ENCODE results near the gene NWD2.
A peak's percentile ranks its signal among the peaks of the same experiment; 100 is the strongest.

Gene NWD2

DNA sequence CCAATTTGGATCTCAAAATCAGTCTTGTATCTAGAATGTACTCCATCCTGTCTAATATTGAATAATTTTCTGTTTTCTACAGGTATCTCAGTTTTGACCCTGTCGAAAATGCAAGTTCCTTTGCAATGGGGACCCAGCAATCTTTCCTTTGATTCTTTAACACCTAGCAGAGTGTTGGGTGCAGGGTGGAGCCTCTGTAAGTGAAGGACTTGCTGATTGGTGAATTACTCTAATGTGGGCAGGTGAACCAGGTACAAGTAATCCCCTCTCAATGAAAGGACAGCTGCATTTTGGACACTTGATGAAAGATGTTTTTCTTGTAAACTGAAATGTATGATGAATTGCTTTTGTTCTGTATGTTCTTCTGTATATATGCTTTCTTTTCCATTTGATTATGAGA, 54.9 kb downstream of the NWD2 start:
- no peak for DNase-seq

GRCh38 chr4:37304612-37305011, 60.1 kb downstream of the NWD2 start:
- DNase-seq = no peak

DNA sequence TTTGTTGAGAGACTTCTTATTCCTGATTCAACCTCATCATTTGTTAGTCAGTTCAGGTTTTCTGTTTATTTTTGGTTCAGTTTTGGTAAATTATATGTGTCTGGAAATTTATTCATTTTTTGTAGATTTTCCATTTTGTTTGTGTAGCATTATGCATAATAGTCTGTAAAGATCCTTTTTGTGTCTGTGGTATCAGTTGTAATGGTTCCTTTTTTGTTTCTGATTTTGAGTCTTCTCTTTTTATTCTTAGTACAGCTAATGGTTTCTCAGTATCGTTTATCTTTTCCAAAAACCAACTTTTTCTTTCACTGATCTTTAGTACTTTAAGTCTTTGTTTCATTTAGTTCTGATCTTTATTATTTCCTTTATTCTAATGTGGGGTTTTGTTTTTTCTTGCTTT, 61.4 kb downstream of the NWD2 start:
- DNase-seq = no peak

DNA sequence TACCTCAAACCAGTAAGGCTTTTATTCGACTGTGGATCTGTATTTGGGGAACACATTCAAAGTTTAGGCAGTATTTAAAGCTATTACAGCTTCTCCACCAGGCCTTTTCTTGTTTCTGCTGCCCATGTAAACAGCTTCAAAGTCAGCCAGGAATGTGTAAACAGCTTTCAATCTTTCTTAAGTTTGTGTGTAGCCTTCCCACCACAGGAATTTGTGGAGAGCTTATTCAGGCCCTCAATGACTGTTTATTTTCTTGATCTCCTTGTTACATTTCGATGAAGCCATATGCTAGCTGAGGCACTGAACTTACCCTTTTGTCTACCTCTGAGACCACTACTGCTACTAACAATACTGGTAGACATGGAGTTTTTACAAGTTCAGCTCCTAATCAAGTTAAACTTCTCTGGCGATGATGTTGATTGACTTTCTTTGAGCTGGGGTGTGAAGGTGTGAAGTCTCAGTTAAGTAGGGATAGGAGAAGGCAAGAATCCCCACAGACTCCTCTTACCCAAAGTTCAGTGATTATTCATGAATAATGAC, 72.6 kb downstream of the NWD2 start:
- DNase-seq = no peak

DNA sequence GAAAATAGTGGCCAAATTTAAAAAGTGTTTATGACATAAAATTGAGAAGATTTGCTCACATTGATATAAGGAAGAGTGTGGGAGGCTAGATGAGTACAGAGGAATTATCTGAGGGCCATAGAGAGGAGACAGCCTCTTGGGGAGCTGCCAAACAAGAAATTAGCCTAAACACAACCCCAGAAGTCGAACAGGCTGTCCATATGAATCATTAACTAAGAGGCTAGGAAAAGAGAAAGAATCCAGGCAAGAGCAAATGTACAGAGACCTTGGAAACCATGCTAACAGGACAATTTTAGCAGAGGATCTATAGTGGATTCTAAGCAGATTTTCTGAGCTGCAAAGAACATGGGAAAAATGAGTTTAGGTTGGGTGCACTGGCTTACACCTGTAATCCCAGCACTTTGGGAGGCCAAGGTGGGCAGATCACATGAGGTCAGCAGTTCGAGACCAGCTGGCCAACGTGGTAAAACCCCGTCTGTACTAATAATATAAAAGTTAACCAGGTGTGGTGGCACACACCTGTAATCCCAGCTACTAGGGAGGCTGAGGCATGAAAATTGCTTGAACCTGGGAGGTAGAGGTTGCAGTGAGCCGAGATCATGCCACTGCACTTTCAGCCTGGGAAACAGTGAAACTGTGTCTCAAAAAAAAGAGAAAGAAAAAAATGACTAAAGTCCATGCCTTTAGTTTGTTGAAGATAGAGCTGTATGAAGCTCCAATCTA, 76.1 kb downstream of the NWD2 start:
- DNase-seq = no peak

- no peak for DNase-seq
Observed at GRCh38 chr4:37322122-37322521, 77.6 kb downstream of the NWD2 start.

DNA sequence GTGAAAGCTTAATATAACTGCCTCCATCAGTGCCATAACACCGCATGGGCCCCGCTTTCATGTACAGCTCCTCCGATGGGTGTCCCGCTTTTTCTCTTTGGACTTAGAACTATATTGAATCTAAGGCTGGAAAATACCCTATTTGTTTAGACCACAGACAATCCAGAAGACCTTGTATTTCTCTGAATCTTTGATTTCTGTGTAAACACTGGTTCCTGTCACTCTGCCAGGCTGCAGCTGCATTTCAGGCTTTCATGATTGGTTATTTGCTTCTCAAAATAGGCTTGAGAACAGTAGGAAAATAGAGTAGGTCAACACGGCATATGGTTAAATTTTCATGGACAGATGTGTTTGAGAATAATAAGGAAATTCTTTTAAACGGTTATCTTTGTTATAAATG, 80.0 kb downstream of the NWD2 start:
- DNase-seq = no peak

DNA sequence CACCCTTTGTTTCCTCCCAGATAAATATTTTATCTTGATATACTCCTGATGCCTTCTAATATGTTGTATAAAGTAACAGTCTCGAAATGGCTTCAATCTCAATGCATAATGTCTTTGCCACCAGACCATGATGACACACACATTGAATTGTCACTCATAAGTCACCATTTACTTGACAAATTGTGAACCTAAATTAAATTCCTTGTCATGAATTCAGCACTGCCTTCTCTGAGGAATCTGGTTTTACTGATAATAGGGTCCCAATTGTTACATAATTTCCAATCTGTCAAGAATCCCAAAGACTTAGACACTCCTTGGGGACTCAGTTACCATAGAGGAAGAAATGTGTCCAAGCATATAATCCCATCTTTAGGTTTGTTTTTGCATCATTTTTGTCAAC, 82.3 kb downstream of the NWD2 start:
- DNase-seq = no peak

GRCh38 chr4:37338972-37339371, 94.4 kb downstream of the NWD2 start:
- no peak for DNase-seq

DNA sequence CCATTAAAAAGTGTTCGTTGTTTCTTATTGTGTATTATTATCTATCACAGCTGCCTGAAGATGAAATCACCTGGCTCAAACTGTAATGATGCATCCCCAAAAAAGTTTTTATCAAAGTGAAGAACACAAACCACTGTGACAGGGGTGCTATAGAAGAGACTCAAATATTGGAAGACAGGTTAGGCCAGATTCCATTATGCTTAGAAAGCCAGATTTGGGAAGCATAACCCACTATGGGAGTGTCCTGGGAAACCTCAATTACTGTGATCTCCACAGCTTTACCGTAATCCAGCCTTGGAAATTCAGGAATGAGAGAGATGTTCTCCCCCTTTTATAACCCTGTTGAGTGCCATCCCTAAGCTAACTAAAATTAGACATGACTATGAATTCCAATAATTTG, 114.2 kb downstream of the NWD2 start:
- DNase-seq = no peak

DNA sequence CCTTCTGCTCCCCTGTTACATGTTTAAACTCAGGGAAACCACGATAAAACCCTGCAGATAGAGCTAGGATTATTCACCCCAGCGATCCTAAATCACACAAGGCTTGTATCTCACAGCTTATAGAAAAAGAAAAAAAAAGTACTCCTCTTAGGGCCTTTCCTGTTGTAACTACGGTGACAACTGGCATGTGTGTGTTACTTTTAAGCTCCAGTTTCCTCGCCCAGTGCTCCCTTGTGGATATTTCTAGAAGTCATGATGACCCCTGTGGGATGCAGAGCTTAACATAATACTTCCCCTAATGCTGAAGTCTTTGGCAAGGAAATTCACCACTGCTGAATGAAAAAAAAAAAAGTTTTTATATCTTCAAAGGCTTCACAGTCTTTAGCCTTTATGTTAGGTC, 114.7 kb downstream of the NWD2 start:
- no peak for DNase-seq

GRCh38 chr4:37365888-37366287, 121.3 kb downstream of the NWD2 start:
- no peak for DNase-seq

- DNase-seq = no peak
Observed at GRCh38 chr4:37367901-37368300, 123.4 kb downstream of the NWD2 start.

GRCh38 chr4:37370052-37370451, 125.5 kb downstream of the NWD2 start:
- DNase-seq = no peak

DNA sequence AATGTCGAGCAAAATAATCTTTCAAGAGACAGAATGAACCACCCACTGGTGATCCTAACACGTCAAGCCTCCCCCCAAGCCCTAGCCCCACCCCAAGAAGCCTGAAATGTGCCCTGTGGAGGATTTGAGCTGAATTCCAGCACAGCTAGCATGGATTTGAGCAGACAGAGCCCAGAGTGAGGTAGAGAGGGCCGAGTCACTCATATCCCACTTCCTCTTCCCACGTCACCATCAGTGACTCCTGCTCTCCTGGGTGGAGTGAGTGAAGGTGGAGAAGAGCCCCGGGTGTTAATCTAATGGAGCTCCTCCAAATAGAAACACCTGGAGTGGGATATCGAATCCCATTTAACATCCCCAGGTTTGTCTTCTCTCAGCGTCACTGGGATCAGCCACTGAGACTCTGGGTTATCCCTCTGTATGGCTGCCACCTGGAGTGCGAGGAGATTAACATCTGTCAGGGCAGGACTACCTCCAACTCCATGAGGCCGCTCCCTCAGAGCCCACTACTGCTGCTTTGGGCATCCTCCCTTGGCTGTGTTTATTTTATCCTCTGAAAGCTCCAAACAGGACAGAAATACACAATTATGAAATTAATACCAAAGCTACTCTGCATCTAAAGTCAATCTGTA, 136.6 kb downstream of the NWD2 start:
- DNase-seq = no peak

DNA sequence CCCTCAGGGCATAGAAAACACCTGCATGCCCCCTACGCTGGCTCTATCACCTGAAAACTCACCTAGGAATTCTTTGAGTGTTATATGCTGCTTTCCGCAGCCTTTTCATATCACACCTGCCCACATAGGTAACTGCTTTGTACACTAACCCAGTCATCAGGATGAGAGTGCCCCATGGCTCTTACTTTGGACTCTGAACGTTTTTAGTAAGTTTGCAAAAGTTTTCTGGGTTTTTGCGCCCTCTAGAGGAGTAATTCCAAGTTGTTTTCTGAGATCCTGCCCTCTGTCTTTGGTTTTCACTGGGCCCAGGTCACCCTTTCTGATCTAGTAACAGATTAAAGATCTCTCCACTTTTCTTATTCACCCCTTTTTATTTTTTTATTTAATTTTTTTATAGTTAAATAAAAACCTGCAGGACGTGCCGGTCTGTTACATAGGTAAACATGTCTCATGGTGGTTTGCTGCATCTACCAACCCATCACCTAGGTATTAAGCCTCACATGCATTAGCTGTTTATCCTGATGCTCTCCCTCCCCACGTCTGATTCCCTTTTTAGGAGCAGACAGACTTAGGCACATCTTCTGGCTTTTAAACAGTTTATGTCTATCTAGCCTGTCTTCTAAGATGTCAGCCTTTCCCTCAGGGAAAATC, 139.2 kb downstream of the NWD2 start:
- peak; percentile 13 for DNase-seq

DNA sequence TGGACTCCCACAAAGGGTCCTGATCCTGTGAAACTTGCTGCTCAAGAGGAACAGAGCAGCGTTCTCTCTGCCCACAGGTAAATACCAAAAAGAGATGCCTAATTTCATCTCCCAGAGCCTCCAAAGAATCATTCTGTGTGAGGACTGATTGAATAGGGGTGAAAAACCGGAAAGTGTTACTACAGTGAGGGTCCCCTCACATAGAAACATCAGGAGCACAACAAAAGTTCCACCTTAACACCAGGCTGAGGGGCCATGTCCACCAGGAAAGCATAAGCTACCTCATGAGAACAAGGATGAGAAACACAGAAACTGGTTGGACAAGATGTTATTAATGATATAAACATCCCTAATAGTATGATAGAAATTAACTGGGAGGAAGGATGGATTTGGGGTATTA, 140.9 kb downstream of the NWD2 start:
- no peak for DNase-seq

GRCh38 chr4:37388681-37389365, 144.3 kb downstream of the NWD2 start:
- no peak for DNase-seq

GRCh38 chr4:37389366-37389765, 144.8 kb downstream of the NWD2 start:
- no peak for DNase-seq

DNA sequence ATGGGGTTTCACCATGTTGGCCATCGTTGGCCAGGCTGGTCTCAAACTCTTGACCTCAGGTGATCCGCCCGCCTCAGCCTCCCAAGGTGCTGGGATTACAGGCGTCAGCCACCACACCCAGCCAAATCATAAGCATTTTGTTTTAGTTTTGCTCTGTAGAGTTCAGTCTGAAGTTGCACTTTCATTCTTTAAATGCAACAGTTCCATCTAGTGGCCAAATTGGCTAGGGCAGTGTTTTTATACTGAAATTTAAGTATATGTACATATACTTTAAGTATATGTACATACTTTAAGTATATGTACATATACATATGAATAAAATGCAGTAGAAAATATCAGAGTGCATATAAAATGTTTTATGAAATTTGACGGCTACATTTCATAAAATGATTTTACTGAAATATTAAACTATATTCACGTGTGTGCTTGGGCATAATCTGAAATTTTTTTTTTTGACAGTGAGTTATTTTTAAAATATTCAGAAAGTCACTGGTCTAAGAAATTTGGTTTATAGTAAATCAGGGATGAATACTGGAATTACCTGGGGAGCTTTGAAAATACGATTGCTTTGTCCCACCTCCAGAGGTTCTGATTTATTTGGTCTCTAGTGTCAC, 145.5 kb downstream of the NWD2 start:
- peak; percentile 36 for DNase-seq

DNA sequence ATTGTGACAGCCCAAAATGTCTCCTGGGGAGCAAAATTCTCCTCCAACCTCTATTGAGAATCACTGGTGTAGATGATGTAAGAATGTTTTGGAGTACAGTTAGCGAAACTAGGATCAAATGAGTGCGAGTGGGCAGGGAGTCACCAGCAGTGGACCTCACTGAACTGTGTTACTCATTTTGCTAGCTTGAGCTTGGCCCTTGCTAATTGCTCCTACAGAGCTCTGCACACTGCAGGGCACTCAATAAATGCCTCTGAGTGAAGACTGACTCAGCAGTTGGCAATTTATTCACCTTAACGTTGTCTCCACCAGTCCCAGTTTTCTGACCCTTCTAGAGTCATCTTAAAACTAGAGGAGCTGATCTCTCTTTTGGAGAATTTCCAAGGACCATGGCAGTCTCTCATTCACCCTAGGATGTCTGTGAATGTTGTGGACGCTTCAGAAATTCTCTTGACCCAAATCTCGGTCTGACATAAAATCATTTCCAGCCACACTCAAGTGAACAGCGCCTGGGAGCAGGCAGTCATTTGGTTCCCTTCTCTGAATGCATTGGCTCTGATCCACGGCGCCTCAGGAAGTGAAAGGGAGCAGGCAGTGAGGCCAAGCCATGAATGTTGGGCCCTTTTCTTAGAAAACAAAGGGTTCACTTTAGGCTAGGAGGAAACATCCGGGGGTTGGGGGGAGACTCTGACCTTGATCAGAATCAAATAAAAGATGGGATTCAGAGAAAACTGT, 148.1 kb downstream of the NWD2 start:
- no peak for DNase-seq

DNA sequence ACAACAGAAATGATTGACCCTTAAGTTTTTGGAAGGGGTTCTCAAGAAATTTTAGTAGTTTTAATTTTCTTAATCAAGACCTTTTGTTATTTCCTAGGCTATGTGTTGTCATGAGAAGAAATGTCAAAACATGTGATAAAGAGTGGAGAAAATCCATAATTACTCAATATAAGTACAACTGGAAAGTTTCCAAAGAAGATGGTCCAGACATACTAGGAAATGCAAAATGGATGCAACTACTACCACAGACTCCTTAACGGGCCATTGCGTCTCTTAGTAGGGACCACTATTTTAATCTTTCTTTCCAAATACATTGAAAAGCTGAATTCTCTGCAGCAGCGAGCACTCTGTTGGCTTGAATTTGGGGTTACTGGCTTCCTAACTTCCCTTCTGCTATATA, 148.8 kb downstream of the NWD2 start:
- no peak for DNase-seq

Measured in fibroblast of skin of right biceps (primary cell).